GOT3 (cell line): Measurements from ENCODE around the gene DAPK1.

Experiments
- DNase-seq: peaks from one replicate; lab custom pipeline; 2025; ENCODE audit warnings: mixed read lengths; lab: John Stamatoyannopoulos, UW

DAPK1 gene

DNA sequence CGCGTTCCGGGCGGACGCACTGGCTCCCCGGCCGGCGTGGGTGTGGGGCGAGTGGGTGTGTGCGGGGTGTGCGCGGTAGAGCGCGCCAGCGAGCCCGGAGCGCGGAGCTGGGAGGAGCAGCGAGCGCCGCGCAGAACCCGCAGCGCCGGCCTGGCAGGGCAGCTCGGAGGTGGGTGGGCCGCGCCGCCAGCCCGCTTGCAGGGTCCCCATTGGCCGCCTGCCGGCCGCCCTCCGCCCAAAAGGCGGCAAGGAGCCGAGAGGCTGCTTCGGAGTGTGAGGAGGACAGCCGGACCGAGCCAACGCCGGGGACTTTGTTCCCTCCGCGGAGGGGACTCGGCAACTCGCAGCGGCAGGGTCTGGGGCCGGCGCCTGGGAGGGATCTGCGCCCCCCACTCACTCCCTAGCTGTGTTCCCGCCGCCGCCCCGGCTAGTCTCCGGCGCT is at the start of gene DAPK1:
Gene DAPK1 (plus strand): TSS at position 264 of the 442 bp plus-strand sequence. CDS start 1,211 bp downstream, outside the sequence.
- no peak for DNase-seq

DNA sequence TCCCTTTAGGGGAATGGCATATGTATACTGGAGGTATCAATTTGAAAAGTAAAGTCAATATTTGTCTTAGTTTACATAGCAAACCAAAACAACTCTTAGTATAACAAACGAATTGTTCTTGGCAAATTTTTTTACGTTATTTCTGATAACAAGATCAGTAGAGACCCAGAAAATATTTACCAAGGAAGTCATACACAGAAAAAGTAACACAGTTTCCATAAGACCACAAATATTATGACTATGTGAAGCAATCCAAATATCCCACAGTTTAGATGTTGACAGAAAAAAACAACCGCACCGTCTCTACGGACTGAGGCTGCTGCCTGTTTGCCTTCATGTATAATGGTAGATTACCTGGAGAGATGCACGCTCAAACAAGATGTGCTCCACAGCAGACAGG is 46.5 kb upstream of the DAPK1 start:
- no peak for DNase-seq

DNA sequence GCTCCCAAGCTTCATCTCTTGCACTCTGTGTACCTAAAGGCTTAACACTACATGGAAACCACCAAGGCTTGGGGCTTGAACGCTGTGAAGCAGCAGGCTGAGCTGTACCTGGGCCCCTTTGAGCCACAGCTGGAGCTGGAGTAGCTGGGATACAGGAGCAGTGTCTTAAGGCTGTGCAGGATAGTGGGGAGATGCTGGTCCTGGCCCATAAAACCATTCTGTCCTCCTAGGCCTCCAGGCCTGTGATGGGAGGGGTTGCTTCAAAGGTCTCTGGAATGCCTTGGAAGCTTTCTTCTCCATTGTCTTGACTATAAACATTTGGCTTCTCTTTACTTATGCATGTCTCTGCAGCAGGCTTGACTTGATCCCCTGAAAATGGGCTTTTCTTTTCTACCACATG is 42.3 kb upstream of the DAPK1 start:
- DNase-seq = no peak

DNA sequence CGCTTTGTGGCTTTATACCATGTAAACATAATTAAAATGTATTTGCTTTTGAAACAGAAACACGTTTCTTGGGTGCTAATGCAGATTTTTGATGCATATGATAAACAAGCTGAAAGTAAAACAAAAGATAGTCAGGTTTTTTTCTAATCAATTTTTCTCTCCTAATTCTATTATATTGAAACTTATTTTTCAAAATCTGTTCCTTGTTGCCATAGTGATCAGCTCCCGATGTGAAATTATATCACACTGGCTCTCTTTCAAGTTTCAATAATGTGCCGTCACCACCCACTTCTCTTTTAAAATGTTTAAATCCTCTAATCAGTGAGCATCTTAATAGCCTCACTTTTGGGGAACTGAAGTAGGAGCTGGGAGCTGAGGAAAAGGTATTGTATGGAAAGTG is 36.4 kb upstream of the DAPK1 start:
- no peak for DNase-seq

DNA sequence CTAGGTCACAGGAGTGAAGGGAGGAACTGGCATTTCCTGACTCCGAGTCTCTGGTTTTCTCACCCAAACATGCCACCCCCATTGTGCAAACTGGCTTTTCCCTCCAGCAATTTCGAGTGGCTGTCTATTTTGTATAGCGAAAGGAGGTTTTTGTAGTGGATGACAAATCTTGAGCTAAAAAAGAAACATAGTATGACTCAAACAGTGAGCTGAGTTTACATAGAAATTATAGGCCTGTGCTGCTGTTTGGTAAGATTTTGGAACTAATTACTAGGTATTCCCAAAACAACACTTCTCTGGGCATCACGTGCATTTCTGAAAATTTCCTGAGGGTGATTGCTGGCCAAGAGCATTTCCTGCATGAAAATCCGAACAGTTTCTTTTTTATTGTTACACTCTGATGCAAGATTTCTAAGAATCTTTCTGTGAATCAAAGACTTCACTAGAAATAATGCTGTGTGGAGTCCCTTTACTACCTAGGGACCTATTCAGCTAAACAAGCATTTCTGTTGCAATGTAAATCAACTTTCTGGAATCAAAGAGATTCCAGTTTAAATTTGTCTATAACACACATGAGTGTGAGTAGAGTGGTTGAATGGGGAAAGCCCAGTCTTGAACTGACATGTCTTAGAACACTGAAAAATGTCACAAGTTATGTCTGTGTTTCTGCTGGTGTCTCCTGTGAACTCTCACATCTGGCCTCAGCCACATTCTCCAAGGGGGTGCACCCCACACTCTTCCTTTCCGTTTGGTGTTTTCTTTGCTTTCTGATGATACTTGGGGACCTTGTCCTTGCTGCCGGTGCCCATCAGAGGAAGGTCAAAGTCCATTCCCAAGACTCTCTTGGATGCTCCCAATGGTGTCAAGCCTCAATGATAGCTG is 33.3 kb upstream of the DAPK1 start:
- no peak for DNase-seq

DNA sequence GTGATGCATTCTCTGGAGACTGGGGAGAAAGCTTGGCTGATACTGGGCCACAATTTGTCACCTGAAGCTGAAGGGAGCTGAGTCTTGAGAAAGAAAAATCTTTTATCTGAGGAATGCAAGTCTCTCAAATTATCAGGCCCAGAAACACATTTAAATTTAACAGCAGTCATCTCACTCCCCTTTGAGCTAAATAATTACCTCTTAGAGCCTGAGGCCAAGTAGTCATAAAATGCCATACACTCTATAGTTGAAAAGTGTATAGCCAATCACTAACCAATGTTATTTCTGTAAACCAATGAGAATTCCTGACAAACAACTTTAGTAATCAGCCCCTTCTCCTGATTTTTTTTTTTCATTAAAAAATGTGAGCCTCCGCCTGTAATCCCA is 32.7 kb upstream of the DAPK1 start:
- no peak for DNase-seq

DNA sequence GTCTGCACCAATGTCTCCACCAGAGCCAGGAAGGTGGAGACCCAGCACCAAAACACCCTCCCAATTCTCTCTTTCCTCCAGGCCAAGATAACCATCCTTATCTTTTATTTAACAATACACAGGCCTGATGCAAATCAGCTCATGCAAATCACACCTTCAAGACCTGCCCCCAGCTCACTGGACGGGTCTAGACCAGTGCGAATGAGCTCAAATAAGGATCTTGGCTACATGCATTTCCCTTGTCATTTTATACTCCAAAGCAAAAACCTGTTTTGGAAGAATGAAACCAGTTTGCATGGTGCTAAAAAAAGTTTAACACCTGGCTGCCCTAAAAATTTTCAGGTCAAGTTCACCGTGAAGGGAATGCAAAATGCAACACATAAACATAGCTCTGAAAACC is 31.9 kb upstream of the DAPK1 start:
- no peak for DNase-seq

DNA sequence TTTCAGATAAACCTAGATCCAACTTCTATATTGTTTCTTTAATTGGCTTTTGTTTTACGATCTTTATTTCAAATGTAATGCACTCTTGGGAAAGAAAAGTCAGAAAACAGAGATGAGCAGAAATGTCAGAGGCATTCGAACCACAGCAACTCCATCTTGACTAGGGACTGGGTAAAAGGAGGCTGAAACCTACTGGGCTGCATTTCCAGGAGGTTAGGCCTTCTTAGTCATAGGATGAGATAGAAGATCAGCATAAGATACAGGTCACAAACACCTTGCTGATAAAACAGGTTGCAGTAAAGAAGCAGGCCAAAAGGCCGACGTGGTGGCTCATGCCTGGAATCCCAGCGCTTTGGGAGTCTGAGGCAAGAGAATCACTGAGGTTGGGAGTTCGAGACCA is 30.5 kb upstream of the DAPK1 start:
- no peak for DNase-seq

DNA sequence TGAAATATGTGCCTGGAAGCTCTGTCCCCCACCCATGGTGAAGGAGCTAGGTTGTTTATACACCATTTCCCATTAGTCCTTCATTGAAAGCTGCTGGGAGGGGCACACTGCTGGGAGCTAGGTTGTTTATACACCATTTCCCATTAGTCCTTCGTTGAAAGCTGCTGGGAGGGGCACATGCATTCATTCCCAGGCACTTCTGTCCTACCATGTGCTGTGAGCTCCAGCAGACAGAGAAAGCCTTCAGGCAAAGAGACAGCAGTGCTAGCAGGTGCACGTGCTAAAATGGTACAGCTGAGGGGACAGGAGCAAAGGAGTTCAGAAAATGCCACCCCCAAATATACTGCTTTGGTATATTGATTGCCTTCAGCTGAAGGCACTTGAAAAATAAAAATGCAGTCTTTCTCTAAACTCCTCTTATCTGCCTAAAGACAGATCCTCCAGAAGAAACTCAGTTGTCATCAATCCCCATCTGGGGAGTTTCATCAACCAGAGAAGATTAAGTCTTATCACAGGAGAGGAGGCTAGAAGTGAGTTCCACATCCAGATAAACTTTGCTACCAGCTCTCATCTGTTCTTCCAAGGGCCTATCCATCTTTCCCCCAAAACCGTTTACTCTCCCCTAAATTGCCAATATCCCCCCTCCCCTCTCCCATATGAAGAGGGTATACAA is 27.7 kb upstream of the DAPK1 start:
- DNase-seq = no peak

DNA sequence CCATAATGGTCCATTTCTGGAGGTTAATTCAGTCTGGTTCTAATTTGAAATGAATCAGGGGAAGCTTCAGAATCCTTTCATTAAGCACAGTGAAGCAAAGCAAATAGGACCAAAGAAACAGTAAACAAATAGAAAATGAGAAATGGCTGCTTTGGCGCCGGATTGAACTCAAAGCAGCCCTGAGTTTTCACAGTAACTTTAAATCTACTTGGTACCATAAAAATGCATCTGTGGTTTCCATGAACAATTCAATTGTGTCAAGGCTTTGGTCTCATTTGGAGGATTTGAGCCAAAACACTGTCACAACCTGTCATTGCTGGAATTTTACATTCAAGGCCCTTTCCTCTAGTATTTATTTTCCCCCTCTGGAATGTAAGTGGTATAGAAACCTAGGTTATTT is 25.9 kb upstream of the DAPK1 start:
- DNase-seq = no peak

DNA sequence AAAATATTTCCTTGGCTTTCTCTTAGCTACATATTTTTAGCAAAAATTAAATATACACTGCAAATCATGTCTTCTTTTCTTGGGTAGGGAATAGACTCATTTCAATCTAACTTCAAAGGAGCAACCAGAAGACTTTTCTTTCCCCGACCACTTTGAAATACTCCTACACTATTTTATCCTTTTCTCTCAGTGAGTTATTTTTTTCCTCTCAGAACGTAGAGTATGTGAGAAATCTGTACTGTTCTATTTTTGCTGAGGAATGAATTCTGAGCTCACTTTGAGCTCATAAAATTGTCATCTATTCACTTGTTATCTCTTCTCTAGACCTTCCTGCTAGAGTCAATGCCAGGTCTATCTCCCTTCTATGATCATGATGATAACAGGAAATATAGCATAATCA is 22.2 kb upstream of the DAPK1 start:
- DNase-seq = no peak

DNA sequence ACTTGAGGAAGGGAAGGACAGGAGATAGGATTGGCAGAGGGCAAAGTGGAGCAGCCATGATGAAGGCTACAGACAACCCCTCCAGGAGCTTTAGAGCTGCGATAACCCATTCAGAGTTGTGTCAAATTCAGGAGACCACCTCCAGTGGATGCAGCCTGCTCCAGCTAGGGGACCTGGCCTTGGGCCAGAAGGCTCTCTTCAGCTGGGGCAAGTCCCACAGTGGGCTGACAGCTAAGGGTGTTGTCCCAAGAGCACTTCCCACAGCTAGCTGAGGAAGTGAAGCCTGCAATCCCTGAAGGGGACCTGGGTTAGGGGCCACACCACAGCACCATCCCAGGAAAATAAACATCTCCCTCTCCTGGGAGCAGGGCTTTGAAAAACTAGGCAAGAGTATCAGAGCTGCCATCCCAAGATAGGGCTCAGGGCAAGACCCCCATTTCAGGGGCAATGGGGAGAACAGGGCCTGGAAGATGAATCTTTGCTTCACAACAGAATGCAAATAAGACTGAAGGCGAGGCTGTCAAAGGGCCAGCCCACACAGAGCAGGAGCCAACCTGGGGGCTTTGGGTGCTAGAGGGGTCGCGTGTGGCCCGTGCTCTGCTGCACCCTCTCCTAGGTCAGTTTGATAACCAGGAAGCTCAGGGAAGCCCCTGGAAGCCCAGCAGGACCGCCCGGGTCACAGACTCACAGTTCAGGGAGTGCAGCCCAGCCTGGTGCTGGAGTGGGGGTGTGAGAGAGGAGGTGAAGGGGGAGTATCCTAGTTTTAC is 19.3 kb upstream of the DAPK1 start:
- DNase-seq = no peak

DNA sequence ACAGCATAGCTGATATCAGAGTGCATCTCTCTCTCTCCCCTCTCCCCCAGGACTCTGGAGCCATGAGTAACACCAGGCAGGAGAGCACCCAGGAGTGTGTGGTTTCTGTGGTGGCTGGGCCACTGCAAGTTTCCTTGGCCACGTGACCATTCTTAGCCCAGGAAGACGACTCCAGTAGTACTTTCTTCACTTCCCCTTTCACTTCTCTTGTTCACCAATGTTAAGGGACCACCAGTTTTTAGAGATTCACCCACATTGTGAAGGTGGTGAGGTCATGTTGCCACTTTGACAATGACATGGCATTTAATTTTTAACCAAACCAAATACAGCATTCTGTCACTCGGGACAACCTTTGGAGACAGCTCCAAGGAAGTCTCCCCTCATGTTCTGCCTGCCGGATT is 17.9 kb upstream of the DAPK1 start:
- DNase-seq = no peak

DNA sequence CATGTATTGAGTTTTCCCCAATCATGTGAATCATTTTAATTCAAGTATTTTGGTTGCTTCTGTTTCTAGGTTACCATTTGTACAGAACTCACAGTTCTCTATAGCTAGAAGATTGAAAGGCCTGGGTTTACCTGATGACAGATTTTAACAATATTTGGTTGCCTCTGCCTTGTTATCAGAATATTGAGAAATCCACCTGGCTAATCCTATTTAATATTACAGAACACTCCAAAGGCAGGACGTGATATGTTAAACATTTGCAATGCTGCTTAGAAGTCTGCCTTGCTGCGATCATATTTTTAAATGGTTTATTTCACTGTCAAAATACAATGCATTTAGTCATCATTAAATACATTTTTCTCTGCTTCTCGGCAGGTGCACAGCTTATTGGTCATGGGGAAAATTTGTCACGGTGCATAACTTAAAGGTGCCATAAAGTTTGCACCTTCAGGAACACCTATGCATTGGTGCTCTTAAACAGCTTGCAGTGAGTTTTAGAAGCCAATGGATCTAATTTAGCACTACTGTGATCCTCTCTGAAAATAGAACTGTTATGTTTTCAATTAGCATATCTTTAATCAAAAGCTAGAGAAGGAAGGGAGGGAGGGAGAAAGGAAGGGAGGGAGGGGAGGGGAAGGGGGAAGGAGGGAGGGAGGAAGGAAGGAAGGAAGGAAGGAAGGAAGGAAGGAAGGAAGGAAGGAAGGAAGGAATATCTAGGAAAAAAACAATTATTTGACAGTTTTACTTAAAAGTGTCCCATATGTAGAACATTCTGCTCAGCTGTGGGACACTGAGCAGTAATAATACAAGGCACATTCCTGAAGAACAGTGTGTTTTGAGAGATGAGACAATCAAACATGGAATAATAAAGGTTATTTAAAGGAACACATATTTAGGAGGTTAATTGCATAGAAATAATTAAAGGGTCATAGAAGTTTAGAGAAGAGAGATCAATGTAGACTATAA is 15.5 kb upstream of the DAPK1 start:
- DNase-seq = no peak

DNA sequence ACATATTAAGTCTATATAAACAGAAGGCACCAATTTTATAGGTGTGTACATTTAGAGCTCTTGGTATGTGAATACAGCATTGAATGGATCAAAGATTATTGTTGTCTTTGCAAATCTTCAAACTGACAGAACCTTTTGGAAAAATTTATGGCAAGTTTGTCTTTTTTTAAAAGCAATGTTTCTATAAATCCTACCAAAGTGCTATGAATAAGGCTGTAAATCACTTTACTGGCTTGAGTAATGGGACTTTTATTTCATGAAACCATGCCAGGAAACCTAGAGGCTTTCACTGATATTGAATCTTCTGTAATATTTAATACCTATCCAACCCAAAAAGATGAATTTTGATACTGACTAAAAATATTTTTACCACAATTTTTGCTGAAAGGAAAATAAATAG is 7.4 kb upstream of the DAPK1 start:
- no peak for DNase-seq

DNA sequence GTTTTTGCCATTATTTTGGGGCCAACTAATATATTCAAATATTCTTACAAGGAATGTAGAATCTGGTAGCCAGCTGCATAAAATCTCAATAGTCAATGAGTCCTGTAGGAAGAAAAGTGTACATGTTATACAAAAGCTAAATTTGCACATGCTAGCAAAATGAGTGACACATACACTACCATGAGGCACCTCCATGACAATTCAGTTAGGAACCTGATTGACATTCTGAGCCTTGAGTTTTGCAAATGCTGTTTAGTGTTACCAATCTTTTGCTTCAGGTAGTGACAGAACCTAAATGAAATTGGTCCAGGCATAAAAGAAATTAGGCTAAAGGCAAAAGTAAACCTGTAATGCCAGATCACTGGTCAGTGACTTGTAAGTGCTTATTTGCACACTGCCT is 6.8 kb upstream of the DAPK1 start:
- DNase-seq = no peak

DNA sequence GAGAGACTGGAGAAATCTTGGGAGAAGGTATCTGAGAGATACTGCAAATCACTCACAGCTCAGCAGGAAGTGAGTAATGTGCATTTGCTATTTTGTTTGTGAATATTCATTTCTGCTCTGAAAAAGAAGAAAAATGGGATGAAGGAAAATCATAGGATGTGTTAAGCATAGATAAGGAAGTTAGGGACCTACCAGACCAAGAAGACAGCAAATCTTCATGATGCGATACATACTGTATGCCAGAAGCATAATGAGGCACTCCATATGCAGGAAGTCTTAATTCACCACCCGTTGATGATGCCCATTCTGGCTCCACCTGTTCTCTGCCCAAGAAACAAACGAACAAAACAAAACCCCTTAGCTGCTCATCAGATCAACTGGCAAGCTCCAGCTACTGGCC is 6.1 kb upstream of the DAPK1 start:
- DNase-seq = no peak

DNA sequence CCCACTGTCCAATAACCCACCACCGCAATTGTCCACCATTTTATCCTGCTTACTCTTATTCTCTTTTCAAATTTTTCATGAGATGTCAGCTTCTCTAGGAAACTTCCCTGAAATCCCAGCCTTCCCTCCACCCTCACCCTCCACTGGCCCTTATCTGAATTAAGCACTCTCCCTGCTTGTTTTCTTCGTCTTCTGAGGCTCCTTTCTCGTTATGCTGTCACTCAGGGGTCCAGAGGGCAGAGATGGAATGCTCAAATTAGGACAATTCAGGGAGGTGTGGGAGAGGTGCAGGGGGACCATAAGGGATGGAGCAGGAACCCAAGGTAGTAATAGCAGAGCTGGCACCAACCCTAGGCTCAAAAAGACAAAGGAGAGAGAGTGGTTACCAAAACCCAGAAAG is 5.0 kb upstream of the DAPK1 start:
- DNase-seq = no peak

DNA sequence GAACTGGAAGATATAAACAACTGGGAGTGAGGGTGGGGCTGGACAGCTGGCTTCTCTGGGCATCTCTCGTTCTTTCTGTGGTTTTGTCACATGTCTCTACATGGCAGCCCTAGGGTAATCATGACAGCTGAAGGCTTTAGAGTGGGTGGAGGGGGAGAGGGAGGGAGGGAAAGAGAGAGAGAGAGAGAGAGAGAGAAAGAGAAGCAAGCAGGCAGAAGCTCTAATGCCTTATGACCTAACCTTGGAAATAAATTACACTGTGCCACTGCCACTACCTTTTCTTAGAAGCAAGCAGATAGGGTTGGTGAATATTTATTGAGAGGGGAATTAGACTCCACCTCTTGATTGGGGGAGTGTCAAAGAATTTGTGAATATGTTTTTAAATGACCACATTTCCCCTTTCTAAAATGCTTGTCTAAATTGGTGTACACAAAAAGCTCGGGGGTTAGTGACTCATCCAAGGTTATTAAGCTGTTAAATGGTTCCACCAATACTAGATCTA is 2.6 kb upstream of the DAPK1 start:
- no peak for DNase-seq

DNA sequence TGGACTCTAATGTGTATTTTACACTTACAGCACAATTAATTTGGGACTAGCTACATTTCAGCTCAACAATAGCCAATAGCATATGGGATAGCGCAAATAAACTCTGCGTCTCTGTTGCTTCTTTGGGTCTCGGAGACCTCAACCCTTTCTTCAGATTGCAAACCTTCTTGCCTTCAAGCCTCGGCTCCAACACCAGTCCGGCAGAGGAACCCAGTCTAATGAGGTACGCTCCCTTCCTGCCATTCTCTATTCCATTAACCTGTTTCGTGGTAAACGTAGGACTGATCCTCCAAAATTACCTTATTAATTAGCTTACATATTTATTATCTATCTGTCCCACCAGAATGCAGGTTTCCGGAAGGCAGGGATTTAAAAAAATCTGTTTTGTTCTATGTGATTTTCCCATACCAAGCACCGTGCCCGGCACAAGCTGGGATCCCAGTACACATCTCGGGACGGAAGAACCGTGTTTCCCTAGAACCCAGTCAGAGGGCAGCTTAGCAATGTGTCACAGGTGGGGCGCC is 525 bp upstream of the DAPK1 start:
- no peak for DNase-seq
